GM23338 (cell line): Measurements from ENCODE around the gene RNF225. TPM values are rescaled to one million over a fixed set of nuclear protein-coding genes. Genes with fewer than 3 reads are reported as not detected.
A peak's percentile ranks its signal among the peaks of the same experiment; 100 is the strongest.

Experiments
- ATAC-seq: fragments of 200-7000 bp; cut with Tn5 transposase; 3 replicates; pipeline ENCODE4 v1.9.1; 2020
- DNase-seq: peaks from one replicate; pipeline ENCODE4 v3.0.0-alpha.2; 2015; ENCODE audit warnings: low spot score
- H2AFZ ChIP-seq: fragments of 200-600 bp; sonication (generic); 2 replicates; pipeline ENCODE4 v1.8.0; 2016; ENCODE audit warnings: antibody characterized with exemption, mild to moderate bottlenecking, moderate library complexity
- H3F3A ChIP-seq: fragments of 200-600 bp; sonication (generic); replicated peaks from 2 replicates; pipeline ENCODE4 v1.8.0; 2017; ENCODE audit warnings: antibody characterized with exemption, mixed run types, low read depth
- H3K27ac ChIP-seq: fragments of 200-600 bp; sonication (generic); 2 replicates; pipeline ENCODE4 v1.6.1; 2016; ENCODE audit warnings: low read depth
- H3K27me3 ChIP-seq: fragments of 200-600 bp; sonication (generic); 2 replicates; pipeline ENCODE4 v1.8.0; 2016; ENCODE audit warnings: mild to moderate bottlenecking, mixed run types, moderate library complexity; ENCODE audit not compliant: insufficient read depth
- H3K36me3 ChIP-seq: fragments of 200-600 bp; sonication (generic); 2 replicates; pipeline ENCODE4 v1.8.0; 2016; ENCODE audit warnings: mild to moderate bottlenecking; ENCODE audit not compliant: insufficient read depth
- H3K4me1 ChIP-seq: fragments of 200-600 bp; sonication (generic); 2 replicates; pipeline ENCODE4 v1.8.0; 2016; ENCODE audit warnings: mild to moderate bottlenecking, moderate library complexity; ENCODE audit not compliant: insufficient read depth
- H3K4me2 ChIP-seq: fragments of 200-600 bp; sonication (generic); 2 replicates; pipeline ENCODE4 v1.7.1; 2017; ENCODE audit warnings: mixed run types
- H3K4me3 ChIP-seq: fragments of 200-600 bp; sonication (generic); 2 replicates; pipeline ENCODE4 v1.6.1; 2016; ENCODE audit warnings: mixed run types
- H3K79me2 ChIP-seq: fragments of 200-600 bp; sonication (generic); replicated peaks from 2 replicates; pipeline ENCODE4 v1.8.0; 2017; ENCODE audit warnings: mild to moderate bottlenecking; ENCODE audit not compliant: insufficient read depth
- H3K9me2 ChIP-seq: fragments of 200-600 bp; sonication (generic); 2 replicates; pipeline ENCODE4 v1.8.0; 2017; ENCODE audit not compliant: insufficient read depth
- H4K20me1 ChIP-seq: fragments of 200-600 bp; sonication (generic); replicated peaks from 2 replicates; pipeline ENCODE4 v1.8.0; 2017; ENCODE audit warnings: mild to moderate bottlenecking; ENCODE audit not compliant: insufficient read depth
- H3K27ac Mint-ChIP-seq: 2 replicates; pipeline ENCODE4 v1.8.0; 2020; ENCODE audit warnings: inconsistent platforms, mild to moderate bottlenecking, moderate library complexity, mixed read lengths
- H3K27me3 Mint-ChIP-seq: 3 replicates; pipeline ENCODE4 v1.8.0; 2022; ENCODE audit warnings: low read depth, mild to moderate bottlenecking, moderate library complexity, mixed read lengths, inconsistent platforms; ENCODE audit not compliant: insufficient read depth, poor library complexity
- H3K36me3 Mint-ChIP-seq: 3 replicates; pipeline ENCODE4 v1.8.0; 2021; ENCODE audit warnings: low read depth, mild to moderate bottlenecking, inconsistent platforms, moderate library complexity, mixed read lengths
- H3K4me1 Mint-ChIP-seq: 3 replicates; pipeline ENCODE4 v1.8.0; 2020; ENCODE audit warnings: mild to moderate bottlenecking, inconsistent platforms, mixed read lengths
- H3K4me3 Mint-ChIP-seq: 3 replicates; pipeline ENCODE4 v1.8.0; 2021; ENCODE audit warnings: moderate library complexity, mild to moderate bottlenecking, inconsistent platforms, mixed read lengths
- H3K9me3 Mint-ChIP-seq: 3 replicates; pipeline ENCODE4 v1.8.0; 2020; ENCODE audit warnings: moderate library complexity, mild to moderate bottlenecking, inconsistent platforms, mixed read lengths
- CREB1 ChIP-seq: fragments of 250-450 bp; sonication (Bioruptor Pico); IDR thresholded peaks from 2 replicates; pipeline ENCODE4 v1.5.0; 2020; ENCODE audit warnings: low read depth, mild to moderate bottlenecking, moderate library complexity
- POLR2AphosphoS5 ChIP-seq: IDR thresholded peaks from 2 replicates; pipeline ENCODE4 v1.6.1; 2016; ENCODE audit warnings: antibody characterized with exemption, low read depth
- polyA plus RNA-seq: library from polyadenylated mRNA; unstranded; fragments of >200 nt; fragmentation: Nextera tagmentation; extraction: Ambion mirVana; gene quantifications from 2 replicates; pipeline ENCODE4 v1.2.1, GENCODE V29; 2016
- total RNA-seq: library from RNA; depleted of rRNA; stranded (reverse); fragments of >200 nt; shearing (Covaris generic); gene quantifications from 2 replicates; pipeline ENCODE4 v1.2.3, GENCODE V29; 2014
- TF ChIP-seq, protein P1 (sequence below): IDR thresholded peaks from one replicate; pipeline ENCODE4 v1.6.1; 2018; ENCODE audit warnings: antibody characterized with exemption; ENCODE audit not compliant: unreplicated experiment
- TF ChIP-seq, protein P2 (sequence below): fragments of 250-450 bp; sonication (Bioruptor Pico); IDR thresholded peaks from 2 replicates; pipeline ENCODE4 v1.5.0; 2020; ENCODE audit warnings: mild to moderate bottlenecking, moderate library complexity

RNF225 gene
- total and polyA plus RNA-seq, 2 experiments from 2014 or later = 0.87 TPM; not detected in 1

DNA sequence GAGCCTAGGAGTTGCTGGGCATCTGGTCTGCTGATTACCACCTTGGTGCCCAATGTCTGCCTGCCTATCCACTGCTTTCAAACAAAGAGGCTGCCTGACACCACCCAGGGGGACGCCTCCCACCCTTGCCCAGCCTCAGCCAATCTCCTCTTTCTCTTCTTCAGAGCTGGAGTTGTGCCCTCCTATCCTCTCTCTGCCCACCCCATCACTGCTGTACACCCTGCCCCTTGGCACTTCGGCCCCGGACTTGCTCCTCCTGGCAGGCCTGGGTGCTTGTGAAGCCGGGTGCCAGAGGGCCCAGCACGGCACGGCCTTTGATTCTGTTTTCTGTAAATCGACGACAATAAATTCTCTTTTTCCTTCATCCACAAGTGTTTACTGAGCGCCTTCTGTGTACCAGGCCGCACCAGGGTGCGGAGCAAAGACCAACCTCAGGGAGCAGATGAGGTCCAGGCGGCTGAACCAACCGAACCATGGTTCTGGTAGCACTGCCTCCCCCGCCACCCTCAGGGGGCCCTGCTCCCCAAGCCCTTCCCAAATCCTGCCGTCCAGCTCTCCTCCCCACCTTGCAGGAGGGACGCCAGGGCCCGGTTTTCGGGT lies 5.0 kb downstream of the RNF225 start (continued):
- TF ChIP-seq, protein P1, sequence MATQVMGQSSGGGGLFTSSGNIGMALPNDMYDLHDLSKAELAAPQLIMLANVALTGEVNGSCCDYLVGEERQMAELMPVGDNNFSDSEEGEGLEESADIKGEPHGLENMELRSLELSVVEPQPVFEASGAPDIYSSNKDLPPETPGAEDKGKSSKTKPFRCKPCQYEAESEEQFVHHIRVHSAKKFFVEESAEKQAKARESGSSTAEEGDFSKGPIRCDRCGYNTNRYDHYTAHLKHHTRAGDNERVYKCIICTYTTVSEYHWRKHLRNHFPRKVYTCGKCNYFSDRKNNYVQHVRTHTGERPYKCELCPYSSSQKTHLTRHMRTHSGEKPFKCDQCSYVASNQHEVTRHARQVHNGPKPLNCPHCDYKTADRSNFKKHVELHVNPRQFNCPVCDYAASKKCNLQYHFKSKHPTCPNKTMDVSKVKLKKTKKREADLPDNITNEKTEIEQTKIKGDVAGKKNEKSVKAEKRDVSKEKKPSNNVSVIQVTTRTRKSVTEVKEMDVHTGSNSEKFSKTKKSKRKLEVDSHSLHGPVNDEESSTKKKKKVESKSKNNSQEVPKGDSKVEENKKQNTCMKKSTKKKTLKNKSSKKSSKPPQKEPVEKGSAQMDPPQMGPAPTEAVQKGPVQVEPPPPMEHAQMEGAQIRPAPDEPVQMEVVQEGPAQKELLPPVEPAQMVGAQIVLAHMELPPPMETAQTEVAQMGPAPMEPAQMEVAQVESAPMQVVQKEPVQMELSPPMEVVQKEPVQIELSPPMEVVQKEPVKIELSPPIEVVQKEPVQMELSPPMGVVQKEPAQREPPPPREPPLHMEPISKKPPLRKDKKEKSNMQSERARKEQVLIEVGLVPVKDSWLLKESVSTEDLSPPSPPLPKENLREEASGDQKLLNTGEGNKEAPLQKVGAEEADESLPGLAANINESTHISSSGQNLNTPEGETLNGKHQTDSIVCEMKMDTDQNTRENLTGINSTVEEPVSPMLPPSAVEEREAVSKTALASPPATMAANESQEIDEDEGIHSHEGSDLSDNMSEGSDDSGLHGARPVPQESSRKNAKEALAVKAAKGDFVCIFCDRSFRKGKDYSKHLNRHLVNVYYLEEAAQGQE = no peak

DNA sequence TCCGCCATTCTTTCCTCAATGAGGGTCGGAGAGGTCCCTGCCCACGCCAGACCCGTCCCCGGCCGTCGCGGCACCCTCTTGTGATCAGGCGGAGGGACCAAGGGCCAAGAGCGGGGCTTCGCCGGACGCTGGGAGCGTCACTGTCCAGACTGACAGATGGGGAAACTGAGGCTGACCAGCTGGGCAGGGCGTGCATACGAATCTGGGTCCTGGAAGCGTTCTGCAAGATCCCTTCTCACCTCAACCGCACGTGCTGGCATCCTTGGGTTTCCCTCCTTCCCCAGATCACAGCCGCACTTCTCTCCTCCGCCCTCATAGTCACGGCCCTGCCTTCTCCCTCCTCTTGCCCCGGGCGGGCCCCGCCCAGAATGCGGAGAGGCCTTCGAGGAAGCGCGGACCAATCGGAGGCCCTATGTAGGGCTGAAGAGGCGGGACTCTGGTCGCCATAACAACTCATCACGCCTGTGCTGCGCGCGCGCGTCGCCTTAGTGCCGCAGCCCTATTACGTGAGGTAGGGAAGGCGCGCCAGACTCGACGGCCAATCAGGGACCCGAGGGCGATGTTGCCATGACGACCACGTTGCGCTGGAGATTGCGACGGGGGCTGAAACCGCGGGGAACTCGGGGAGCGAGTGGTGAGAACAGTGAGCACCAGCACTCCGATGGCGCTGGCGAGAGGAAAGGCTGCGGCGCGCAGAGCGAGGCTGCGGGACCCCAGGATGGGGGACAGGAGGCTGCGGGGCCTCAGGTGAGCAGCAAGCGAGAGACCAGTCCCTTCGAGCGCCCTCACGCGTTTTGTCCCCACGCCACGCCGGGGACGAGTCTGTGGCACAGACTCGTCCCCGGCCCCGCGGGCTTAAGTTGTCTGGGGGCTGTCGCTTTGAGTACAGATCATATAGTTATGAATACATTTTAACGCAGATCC lies 5.7 kb downstream of the RNF225 start:
- peak overlapping the region; percentile 91 for H3K4me3 Mint-ChIP-seq
- 0 out of 2 replicates have a peak overlapping the region, but pooled peaks have one; percentile 43 for H3K27ac Mint-ChIP-seq
- Histone ChIP-seq H2AFZ (peak overlapping the region; percentile 90), H3K4me3 (peak overlapping the region; percentile 83), H3K9me2 (no peaks in the 10 kb centered on the region), H3K4me2 (peak overlapping the region; percentile 92), H3K36me3 (no peaks in the 10 kb centered on the region), H4K20me1 (no peaks in the 10 kb centered on the region), H3F3A (peaks cover 8% of the 10 kb centered on the region), H3K4me1 (peaks cover 5% of the 10 kb centered on the region; the same call in 1 of the 2 replicates), H3K79me2 (no peaks in the 10 kb centered on the region), H3K27ac (no peak overlapping the region), H3K27me3 (peaks cover 21% of the 10 kb centered on the region)
- H3K4me1 Mint-ChIP-seq = peaks cover 9% of the 10 kb centered on the region; the same call in 2 of the 3 replicates
- H3K9me3 Mint-ChIP-seq = peaks cover 3% of the 10 kb centered on the region; the same call in 2 of the 3 replicates
- ATAC-seq (peak; percentile 91), DNase-seq (peak; percentile 99)
- H3K27me3 Mint-ChIP-seq = peaks cover 28% of the 10 kb centered on the region
- peaks cover 4% of the 10 kb centered on the region for H3K36me3 Mint-ChIP-seq
- peak; percentile 94 for TF ChIP-seq CREB1 (CRISPR knock-in tag)
- TF ChIP-seq, protein P2, sequence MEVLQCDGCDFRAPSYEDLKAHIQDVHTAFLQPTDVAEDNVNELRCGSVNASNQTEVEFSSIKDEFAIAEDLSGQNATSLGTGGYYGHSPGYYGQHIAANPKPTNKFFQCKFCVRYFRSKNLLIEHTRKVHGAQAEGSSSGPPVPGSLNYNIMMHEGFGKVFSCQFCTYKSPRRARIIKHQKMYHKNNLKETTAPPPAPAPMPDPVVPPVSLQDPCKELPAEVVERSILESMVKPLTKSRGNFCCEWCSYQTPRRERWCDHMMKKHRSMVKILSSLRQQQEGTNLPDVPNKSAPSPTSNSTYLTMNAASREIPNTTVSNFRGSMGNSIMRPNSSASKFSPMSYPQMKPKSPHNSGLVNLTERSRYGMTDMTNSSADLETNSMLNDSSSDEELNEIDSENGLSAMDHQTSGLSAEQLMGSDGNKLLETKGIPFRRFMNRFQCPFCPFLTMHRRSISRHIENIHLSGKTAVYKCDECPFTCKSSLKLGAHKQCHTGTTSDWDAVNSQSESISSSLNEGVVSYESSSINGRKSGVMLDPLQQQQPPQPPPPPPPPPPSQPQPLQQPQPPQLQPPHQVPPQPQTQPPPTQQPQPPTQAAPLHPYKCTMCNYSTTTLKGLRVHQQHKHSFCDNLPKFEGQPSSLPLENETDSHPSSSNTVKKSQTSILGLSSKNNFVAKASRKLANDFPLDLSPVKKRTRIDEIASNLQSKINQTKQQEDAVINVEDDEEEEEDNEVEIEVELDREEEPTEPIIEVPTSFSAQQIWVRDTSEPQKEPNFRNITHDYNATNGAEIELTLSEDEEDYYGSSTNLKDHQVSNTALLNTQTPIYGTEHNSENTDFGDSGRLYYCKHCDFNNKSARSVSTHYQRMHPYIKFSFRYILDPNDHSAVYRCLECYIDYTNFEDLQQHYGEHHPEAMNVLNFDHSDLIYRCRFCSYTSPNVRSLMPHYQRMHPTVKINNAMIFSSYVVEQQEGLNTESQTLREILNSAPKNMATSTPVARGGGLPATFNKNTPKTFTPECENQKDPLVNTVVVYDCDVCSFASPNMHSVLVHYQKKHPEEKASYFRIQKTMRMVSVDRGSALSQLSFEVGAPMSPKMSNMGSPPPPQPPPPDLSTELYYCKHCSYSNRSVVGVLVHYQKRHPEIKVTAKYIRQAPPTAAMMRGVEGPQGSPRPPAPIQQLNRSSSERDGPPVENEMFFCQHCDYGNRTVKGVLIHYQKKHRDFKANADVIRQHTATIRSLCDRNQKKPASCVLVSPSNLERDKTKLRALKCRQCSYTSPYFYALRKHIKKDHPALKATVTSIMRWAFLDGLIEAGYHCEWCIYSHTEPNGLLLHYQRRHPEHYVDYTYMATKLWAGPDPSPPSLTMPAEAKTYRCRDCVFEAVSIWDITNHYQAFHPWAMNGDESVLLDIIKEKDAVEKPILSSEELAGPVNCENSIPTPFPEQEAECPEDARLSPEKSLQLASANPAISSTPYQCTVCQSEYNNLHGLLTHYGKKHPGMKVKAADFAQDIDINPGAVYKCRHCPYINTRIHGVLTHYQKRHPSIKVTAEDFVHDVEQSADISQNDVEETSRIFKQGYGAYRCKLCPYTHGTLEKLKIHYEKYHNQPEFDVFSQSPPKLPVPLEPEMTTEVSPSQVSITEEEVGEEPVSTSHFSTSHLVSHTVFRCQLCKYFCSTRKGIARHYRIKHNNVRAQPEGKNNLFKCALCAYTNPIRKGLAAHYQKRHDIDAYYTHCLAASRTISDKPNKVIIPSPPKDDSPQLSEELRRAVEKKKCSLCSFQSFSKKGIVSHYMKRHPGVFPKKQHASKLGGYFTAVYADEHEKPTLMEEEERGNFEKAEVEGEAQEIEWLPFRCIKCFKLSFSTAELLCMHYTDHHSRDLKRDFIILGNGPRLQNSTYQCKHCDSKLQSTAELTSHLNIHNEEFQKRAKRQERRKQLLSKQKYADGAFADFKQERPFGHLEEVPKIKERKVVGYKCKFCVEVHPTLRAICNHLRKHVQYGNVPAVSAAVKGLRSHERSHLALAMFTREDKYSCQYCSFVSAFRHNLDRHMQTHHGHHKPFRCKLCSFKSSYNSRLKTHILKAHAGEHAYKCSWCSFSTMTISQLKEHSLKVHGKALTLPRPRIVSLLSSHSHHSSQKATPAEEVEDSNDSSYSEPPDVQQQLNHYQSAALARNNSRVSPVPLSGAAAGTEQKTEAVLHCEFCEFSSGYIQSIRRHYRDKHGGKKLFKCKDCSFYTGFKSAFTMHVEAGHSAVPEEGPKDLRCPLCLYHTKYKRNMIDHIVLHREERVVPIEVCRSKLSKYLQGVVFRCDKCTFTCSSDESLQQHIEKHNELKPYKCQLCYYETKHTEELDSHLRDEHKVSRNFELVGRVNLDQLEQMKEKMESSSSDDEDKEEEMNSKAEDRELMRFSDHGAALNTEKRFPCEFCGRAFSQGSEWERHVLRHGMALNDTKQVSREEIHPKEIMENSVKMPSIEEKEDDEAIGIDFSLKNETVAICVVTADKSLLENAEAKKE (CRISPR knock-in tag) = no peak
- TF ChIP-seq POLR2AphosphoS5 = peak; percentile 89
